GM21529 (cell line): ENCODE data around the gene LCN9.
"Not testable (repeated sequence)": the region's sequence is repeated elsewhere in the genome, so short reads cannot be mapped to it uniquely, and the experiment has no call there.

Source experiments
- ATAC-seq: cut with Tn5 transposase; IDR thresholded peaks from one replicate; pipeline ENCODE4 v1.9.1; 2021; ENCODE audit not compliant: unreplicated experiment

The LCN9 gene

GRCh38 chr9:135644631-135645218 is 18.4 kb upstream of the LCN9 start:
- no peak for ATAC-seq

GRCh38 chr9:135647884-135648283 is 15.2 kb upstream of the LCN9 start:
- ATAC-seq, result no peak

GRCh38 chr9:135648494-135649410 is 14.4 kb upstream of the LCN9 start:
- ATAC-seq, result no peak

- ATAC-seq, result no peak
Measured at GRCh38 chr9:135649508-135649907, 13.6 kb upstream of the LCN9 start.

- ATAC-seq, result no peak
Measured at GRCh38 chr9:135650408-135650807, 12.7 kb upstream of the LCN9 start.

- no peak for ATAC-seq
Measured at GRCh38 chr9:135655317-135655716, 7.8 kb upstream of the LCN9 start.

- ATAC-seq, result no peak
Measured at GRCh38 chr9:135657416-135657815, 5.7 kb upstream of the LCN9 start.

GRCh38 chr9:135659252-135659651 is 3.9 kb upstream of the LCN9 start:
- ATAC-seq, result no peak

GRCh38 chr9:135660407-135660806 is 2.7 kb upstream of the LCN9 start:
- no peak for ATAC-seq

- ATAC-seq, result no peak
Measured at GRCh38 chr9:135661816-135662560, 1.1 kb upstream of the LCN9 start.

GRCh38 chr9:135663451-135663770 is 302 bp downstream of the LCN9 start:
- ATAC-seq, result no peak

GRCh38 chr9:135663857-135664256 is 748 bp downstream of the LCN9 start:
- no peak for ATAC-seq

GRCh38 chr9:135664266-135664665 is 1.2 kb downstream of the LCN9 start:
- ATAC-seq, result no peak

GRCh38 chr9:135664801-135665794 is 2.0 kb downstream of the LCN9 start:
- ATAC-seq, result no peak

GRCh38 chr9:135665795-135666189 is 2.7 kb downstream of the LCN9 start:
- no peak for ATAC-seq

- no peak for ATAC-seq
Measured at GRCh38 chr9:135666534-135667462, 3.7 kb downstream of the LCN9 start.

GRCh38 chr9:135667463-135668001 is 4.4 kb downstream of the LCN9 start:
- no peak for ATAC-seq

GRCh38 chr9:135669018-135669417 is 5.9 kb downstream of the LCN9 start:
- not testable (repeated sequence) for ATAC-seq

- ATAC-seq, result no peak
Measured at GRCh38 chr9:135669616-135670285, 6.6 kb downstream of the LCN9 start.
